Measurements from ENCODE around the gene LIN7C. TPM values are rescaled to one million over a fixed set of nuclear protein-coding genes. Genes with fewer than 3 reads are reported as not detected.

Gene LIN7C
- total RNA-seq, 1 experiment from 2014 or later = 131 TPM

DNA sequence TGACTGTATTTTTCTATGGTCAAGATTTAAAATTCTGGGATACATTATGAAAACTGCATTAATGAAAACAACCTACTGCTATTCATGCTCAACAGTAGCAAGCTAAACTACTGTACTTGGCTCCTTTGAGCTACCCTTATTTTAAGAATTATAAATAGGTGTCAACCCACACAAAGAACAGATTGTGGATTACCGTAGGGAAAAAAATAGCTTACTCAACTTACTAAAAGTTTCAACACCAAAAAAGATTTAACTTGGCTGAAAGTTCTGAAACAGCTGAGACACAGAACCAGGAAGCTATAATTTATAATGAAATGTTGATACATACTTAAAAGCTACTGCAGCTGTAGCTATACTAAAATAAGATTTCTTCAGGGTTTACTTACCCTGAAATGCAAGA is 10.1 kb downstream of the LIN7C start:
- ChIA-PET CTCF (interaction anchor here (0.6 to 2.3 kb wide), 7 partner anchors 7 to 875 kb away, joined by 3 to 15 read pairs (median 3); partner anchors contain the start of gene LIN7C), POLR2A (ENCODE audit: low non-redundant PET) (interaction anchor here (0.6 kb wide), 1 partner anchor 138 kb away, joined by 3 read pairs; no protein-coding TSS in a partner anchor)
- no peaks in the 10 kb centered on the region for H3K27me3 ChIP-seq (replicated peaks; ENCODE audit: insufficient read depth, low read depth, low read length, poor library complexity)
- peaks cover 96% of the 10 kb centered on the region for H3K36me3 ChIP-seq (ENCODE audit: insufficient read depth, low read length, poor library complexity, severe bottlenecking)
- DNase-seq (ENCODE audit: low spot score) = no peak
- no peak overlapping the region for H3K4me3 ChIP-seq (ENCODE audit: low read depth, low read length, poor library complexity, severe bottlenecking)
- intact Hi-C loops (cut with micrococcal nuclease; ENCODE audit: unreplicated experiment) = loop anchor here (5.0 kb wide), 1 partner anchor 1209 kb away; no protein-coding TSS in a partner anchor
- H3K9me3 ChIP-seq (ENCODE audit: low read depth, low read length, poor library complexity, severe bottlenecking) = no peaks in the 10 kb centered on the region
- BruUV-seq (replicated peaks) = no TSS peak
- TF ChIP-seq EZH2 (IDR thresholded peaks at IDR 0.05; ENCODE audit: borderline replicate concordance, low read depth, low read length, poor library complexity, severe bottlenecking) = no peak
- TF ChIP-seq, protein P1, sequence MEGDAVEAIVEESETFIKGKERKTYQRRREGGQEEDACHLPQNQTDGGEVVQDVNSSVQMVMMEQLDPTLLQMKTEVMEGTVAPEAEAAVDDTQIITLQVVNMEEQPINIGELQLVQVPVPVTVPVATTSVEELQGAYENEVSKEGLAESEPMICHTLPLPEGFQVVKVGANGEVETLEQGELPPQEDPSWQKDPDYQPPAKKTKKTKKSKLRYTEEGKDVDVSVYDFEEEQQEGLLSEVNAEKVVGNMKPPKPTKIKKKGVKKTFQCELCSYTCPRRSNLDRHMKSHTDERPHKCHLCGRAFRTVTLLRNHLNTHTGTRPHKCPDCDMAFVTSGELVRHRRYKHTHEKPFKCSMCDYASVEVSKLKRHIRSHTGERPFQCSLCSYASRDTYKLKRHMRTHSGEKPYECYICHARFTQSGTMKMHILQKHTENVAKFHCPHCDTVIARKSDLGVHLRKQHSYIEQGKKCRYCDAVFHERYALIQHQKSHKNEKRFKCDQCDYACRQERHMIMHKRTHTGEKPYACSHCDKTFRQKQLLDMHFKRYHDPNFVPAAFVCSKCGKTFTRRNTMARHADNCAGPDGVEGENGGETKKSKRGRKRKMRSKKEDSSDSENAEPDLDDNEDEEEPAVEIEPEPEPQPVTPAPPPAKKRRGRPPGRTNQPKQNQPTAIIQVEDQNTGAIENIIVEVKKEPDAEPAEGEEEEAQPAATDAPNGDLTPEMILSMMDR (conservative IDR thresholded peaks at IDR 0.05; ENCODE audit: low read depth, low read length) = no peak
- no peak overlapping the region for H3K27ac ChIP-seq (ENCODE audit: low read depth, low read length, poor library complexity, severe bottlenecking)
- peaks cover 15% of the 10 kb centered on the region for H3K4me1 ChIP-seq (ENCODE audit: insufficient read depth, low read length, poor library complexity, severe bottlenecking)

DNA sequence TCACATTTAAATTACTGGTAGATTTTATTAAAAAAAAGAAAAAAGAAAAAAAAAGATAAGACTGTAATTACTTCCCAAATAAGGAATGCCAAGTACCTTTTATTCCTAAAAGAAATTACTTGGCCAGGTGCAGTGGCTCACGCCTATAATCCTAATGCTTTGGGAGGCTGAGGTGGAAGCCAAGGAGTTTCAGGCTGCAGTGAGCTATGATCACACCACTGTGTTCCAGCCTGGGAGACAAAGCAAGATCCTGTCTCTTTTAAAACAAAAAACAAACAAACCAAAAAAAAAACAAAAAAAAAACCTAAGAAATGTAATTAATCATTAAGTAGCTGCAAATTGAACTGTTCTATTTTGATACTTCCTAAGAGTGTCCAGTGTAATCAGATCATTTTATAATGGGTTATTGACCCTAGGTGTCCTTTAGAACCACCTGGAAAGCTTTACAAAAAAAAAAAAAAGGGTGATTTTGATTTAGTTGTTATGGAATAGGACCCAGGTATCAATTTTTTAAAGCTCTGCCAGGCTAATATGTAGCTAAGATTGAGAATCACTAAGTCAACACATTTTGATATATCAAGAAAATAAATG is 10.8 kb downstream of the LIN7C start:
- Histone ChIP-seq H3K27ac (ENCODE audit: low read depth, low read length, poor library complexity, severe bottlenecking) (no peak overlapping the region), H3K27me3 (replicated peaks; ENCODE audit: insufficient read depth, low read depth, low read length, poor library complexity) (no peaks in the 10 kb centered on the region), H3K9me3 (ENCODE audit: low read depth, low read length, poor library complexity, severe bottlenecking) (no peaks in the 10 kb centered on the region), H3K4me1 (ENCODE audit: insufficient read depth, low read length, poor library complexity, severe bottlenecking) (peaks cover 15% of the 10 kb centered on the region), H3K36me3 (ENCODE audit: insufficient read depth, low read length, poor library complexity, severe bottlenecking) (peaks cover 96% of the 10 kb centered on the region), H3K4me3 (ENCODE audit: low read depth, low read length, poor library complexity, severe bottlenecking) (no peak overlapping the region)
- POLR2A ChIA-PET (ENCODE audit: low non-redundant PET) = interaction anchor here (0.6 kb wide), 1 partner anchor 137 kb away, joined by 3 read pairs; no protein-coding TSS in a partner anchor
- no peak for DNase-seq (ENCODE audit: low spot score)
- CTCF ChIA-PET = interaction anchor here (0.6 to 2.3 kb wide), 7 partner anchors 8 to 766 kb away, joined by 3 to 15 read pairs (median 5); partner anchors contain the start of gene LIN7C
- no TSS peak for BruUV-seq (replicated peaks)
- intact Hi-C loops (cut with micrococcal nuclease; ENCODE audit: unreplicated experiment) = loop anchor here (5.0 kb wide), 1 partner anchor 1209 kb away; no protein-coding TSS in a partner anchor
- no peak for TF ChIP-seq EZH2 (IDR thresholded peaks at IDR 0.05; ENCODE audit: borderline replicate concordance, low read depth, low read length, poor library complexity, severe bottlenecking)
- TF ChIP-seq, protein P1 (conservative IDR thresholded peaks at IDR 0.05; ENCODE audit: low read depth, low read length) = no peak

DNA sequence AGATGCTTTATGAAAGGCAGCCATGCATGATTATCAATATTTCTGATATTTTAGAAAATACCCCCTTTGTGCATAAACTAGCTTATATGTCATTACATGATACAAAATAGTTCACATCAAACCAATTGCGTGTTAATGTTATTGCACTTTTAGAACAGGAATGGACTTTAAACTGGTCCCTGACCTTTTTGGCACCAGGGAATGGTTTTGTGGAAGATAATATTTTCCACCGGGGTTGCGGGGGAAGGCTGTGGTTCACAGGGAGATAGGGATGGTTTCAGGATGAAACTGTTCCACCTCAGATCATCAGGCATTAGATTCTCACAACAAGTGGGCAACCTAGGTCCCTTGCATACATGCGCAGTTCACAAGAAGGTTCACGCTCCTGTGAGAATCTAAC is 17.5 kb downstream of the LIN7C start:
- no peak for DNase-seq (ENCODE audit: low spot score)
- H3K27ac ChIP-seq (ENCODE audit: low read depth, low read length, poor library complexity, severe bottlenecking) = no peak overlapping the region
- H3K4me3 ChIP-seq (ENCODE audit: low read depth, low read length, poor library complexity, severe bottlenecking) = no peak overlapping the region
- peaks cover 37% of the 10 kb centered on the region for H3K36me3 ChIP-seq (ENCODE audit: insufficient read depth, low read length, poor library complexity, severe bottlenecking)
- TF ChIP-seq EZH2 (IDR thresholded peaks at IDR 0.05; ENCODE audit: borderline replicate concordance, low read depth, low read length, poor library complexity, severe bottlenecking) = no peak
- TF ChIP-seq, protein P1 (conservative IDR thresholded peaks at IDR 0.05; ENCODE audit: low read depth, low read length) = no peak
- no TSS peak for BruUV-seq (replicated peaks)
- H3K4me1 ChIP-seq (ENCODE audit: insufficient read depth, low read length, poor library complexity, severe bottlenecking) = no peaks in the 10 kb centered on the region
- H3K27me3 ChIP-seq (replicated peaks; ENCODE audit: insufficient read depth, low read depth, low read length, poor library complexity) = no peaks in the 10 kb centered on the region
- intact Hi-C loops (cut with micrococcal nuclease; ENCODE audit: unreplicated experiment) = loop anchor here (10.0 kb wide), 1 partner anchor 834 kb away; no protein-coding TSS in a partner anchor
- H3K9me3 ChIP-seq (ENCODE audit: low read depth, low read length, poor library complexity, severe bottlenecking) = no peaks in the 10 kb centered on the region
- CTCF ChIA-PET = interaction anchor here (0.5 to 1.3 kb wide), 2 partner anchors 305 to 589 kb away, joined by 3 to 5 read pairs; no protein-coding TSS in a partner anchor
- POLR2A ChIA-PET (ENCODE audit: low non-redundant PET) = no interaction called here

Measured in A673 (cell line).